Right atrium auricular region (tissue), 2 donors: ENCODE results near the gene CYB5D1. TPM values are rescaled to one million over a fixed set of nuclear protein-coding genes. Genes with fewer than 3 reads are reported as not detected.

Experiments
- DNase-seq: peaks from one replicate; pipeline ENCODE4 v3.0.0-alpha.2; 2019; ENCODE audit warnings: low spot score
- H3K27ac ChIP-seq, 2 donors: fragments of 200-600 bp; sonication (generic); 1 replicate in 1 of 2; 2 replicates in 1 of 2; pipeline ENCODE4 v1.5.1; 2016 to 2019
- H3K27me3 ChIP-seq, 2 donors: fragments of 200-600 bp; sonication (generic); one replicate each; pipeline versions ENCODE4 v1.5.1 to v1.6.0; 2017 to 2019
- H3K36me3 ChIP-seq: fragments of 200-600 bp; sonication (generic); one replicate; pipeline ENCODE4 v1.5.1; 2016
- H3K4me1 ChIP-seq, 2 donors: fragments of 200-600 bp; sonication (generic); one replicate each; pipeline versions ENCODE4 v1.5.1 to v1.6.0; 2017 to 2019
- H3K4me3 ChIP-seq, 2 donors: fragments of 200-600 bp; sonication (generic); 1 replicate in 1 of 2; 2 replicates in 1 of 2; pipeline ENCODE4 v1.5.1; 2017 to 2019; ENCODE audit warnings: mild to moderate bottlenecking in 1 of 2, moderate library complexity in 1 of 2
- H3K9me3 ChIP-seq, 2 donors: fragments of 200-600 bp; sonication (generic); one replicate each; pipeline ENCODE4 v1.5.1; 2019
- total RNA-seq, 2 donors: library from RNA; depleted of rRNA; stranded (reverse); fragments of >200 nt; gene quantifications; one replicate each; pipeline ENCODE4 v1.1.0, GENCODE V29; 2016
- TF ChIP-seq, protein P1 (sequence below), 2 donors: fragments of 200-600 bp; sonication (generic); IDR thresholded peaks; one replicate each; pipeline ENCODE4 v1.5.1; 2019; ENCODE audit warnings: antibody characterized with exemption in 2 of 2

Gene CYB5D1
- total RNA-seq, 2 donors from 2014 or later = 5.1 to 6.8 TPM

DNA sequence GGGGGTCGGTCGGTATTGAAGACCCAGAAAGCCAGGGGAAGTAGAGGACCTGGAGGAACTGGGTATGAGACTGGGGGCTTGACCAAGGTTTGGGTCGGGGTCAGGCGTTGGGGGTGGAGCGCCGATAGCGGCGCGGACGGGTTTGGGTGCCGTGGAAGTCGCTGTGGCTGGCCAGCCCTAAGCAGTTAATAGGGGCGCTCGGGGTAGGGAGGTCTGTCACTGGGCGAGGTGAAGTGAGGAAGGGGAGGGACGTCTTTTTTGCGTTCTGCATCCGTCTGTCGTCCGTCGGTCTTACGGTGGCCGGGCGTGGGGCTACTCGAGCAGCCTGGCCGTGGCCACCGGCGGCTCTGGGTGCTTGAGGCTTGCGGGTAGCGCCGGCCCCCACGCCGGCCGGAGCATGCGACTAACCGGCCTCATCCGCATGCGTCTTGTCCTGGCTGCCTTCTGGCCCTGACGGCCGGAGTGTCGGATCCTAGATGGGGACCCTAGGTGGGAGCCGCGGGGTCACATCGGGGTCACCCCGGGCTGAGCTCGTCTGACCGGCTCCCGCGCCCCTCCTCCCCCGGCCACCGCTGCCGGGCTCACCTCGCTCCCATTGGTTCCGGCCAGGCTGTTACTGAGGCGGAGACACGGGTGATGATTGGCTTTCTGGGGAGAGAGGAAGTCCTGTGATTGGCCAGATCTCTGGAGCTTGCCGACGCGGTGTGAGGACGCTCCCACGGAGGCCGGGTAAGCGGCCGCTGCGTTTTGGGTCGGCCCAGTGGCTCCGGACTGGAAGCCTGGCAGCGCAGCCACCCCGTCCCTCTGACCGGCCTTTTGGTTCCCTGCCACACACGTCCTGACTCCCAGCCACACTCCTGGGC, 13.3 kb upstream of the CYB5D1 start:
- DNase-seq = peak; percentile 97
- peaks cover 27% of the 10 kb centered on the region for H3K36me3 ChIP-seq
- H3K4me1 ChIP-seq = peaks cover 0 to 33% of the 10 kb centered on the region in 2 donors
- peak overlapping the region; percentile 98 to 100 for H3K27ac ChIP-seq
- TF ChIP-seq, protein P1, sequence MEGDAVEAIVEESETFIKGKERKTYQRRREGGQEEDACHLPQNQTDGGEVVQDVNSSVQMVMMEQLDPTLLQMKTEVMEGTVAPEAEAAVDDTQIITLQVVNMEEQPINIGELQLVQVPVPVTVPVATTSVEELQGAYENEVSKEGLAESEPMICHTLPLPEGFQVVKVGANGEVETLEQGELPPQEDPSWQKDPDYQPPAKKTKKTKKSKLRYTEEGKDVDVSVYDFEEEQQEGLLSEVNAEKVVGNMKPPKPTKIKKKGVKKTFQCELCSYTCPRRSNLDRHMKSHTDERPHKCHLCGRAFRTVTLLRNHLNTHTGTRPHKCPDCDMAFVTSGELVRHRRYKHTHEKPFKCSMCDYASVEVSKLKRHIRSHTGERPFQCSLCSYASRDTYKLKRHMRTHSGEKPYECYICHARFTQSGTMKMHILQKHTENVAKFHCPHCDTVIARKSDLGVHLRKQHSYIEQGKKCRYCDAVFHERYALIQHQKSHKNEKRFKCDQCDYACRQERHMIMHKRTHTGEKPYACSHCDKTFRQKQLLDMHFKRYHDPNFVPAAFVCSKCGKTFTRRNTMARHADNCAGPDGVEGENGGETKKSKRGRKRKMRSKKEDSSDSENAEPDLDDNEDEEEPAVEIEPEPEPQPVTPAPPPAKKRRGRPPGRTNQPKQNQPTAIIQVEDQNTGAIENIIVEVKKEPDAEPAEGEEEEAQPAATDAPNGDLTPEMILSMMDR (IDR thresholded peaks at IDR 0.05) = no peak
- H3K4me3 ChIP-seq = peak overlapping the region; percentile 56 to 73
- H3K9me3 ChIP-seq = no peaks in the 10 kb centered on the region
- no peaks in the 10 kb centered on the region for H3K27me3 ChIP-seq

GRCh38 chr17:7845359-7846062, 12.3 kb upstream of the CYB5D1 start:
- H3K4me1 ChIP-seq = peaks cover 0 to 24% of the 10 kb centered on the region in 2 donors

GRCh38 chr17:7846063-7846735, 11.6 kb upstream of the CYB5D1 start:
- no peak overlapping the region for H3K27ac ChIP-seq
- H3K4me3 ChIP-seq = no peak overlapping the region
- DNase-seq = no peak
- H3K27me3 ChIP-seq = no peaks in the 10 kb centered on the region
- H3K4me1 ChIP-seq = peaks cover 0 to 17% of the 10 kb centered on the region in 2 donors
- H3K36me3 ChIP-seq = peaks cover 44% of the 10 kb centered on the region
- H3K9me3 ChIP-seq = no peaks in the 10 kb centered on the region
- TF ChIP-seq, protein P1 (IDR thresholded peaks at IDR 0.05) = no peak

More at GRCh38 chr17:7845359-7846062, 12.3 kb upstream of the CYB5D1 start:
- Histone ChIP-seq H3K4me3 (peak overlapping the region; percentile 5 to 73), H3K27ac (peak overlapping the region; percentile 98 to 100), H3K36me3 (peaks cover 37% of the 10 kb centered on the region), H3K27me3 (no peaks in the 10 kb centered on the region), H3K9me3 (no peaks in the 10 kb centered on the region)
- TF ChIP-seq, protein P1 (IDR thresholded peaks at IDR 0.05) = no peak
- no peak for DNase-seq

- DNase-seq = no peak
- Histone ChIP-seq H3K36me3 (peaks cover 47% of the 10 kb centered on the region), H3K9me3 (no peaks in the 10 kb centered on the region), H3K4me3 (no peak overlapping the region), H3K4me1 (peaks cover 0 to 16% of the 10 kb centered on the region in 2 donors), H3K27me3 (no peaks in the 10 kb centered on the region), H3K27ac (no peak overlapping the region)
- TF ChIP-seq, protein P1 (IDR thresholded peaks at IDR 0.05) = no peak
Measured at GRCh38 chr17:7846765-7847661, 10.8 kb upstream of the CYB5D1 start.

GRCh38 chr17:7848131-7848579, 9.6 kb upstream of the CYB5D1 start:
- TF ChIP-seq, protein P1 (IDR thresholded peaks at IDR 0.05) = no peak
- no peaks in the 10 kb centered on the region for H3K9me3 ChIP-seq
- H3K4me1 ChIP-seq = peaks cover 0 to 22% of the 10 kb centered on the region in 2 donors
- no peak overlapping the region for H3K27ac ChIP-seq
- no peak overlapping the region for H3K4me3 ChIP-seq
- no peak for DNase-seq
- no peaks in the 10 kb centered on the region for H3K27me3 ChIP-seq
- peaks cover 59% of the 10 kb centered on the region for H3K36me3 ChIP-seq
